Tibial nerve (tissue), 4 donors: ENCODE results near the gene EPHX1.

Experiments used
- CTCF ChIP-seq, 5 experiments: fragments of 200-600 bp in 3 of 5; fragments of 450-650 bp in 2 of 5; sonication (generic) in 3 of 5; IDR thresholded peaks; one replicate each; pipeline ENCODE4 v1.5.1; 2016 to 2019; ENCODE audit warnings: antibody characterized with exemption in 5 of 5, mild to moderate bottlenecking in 3 of 5, moderate library complexity in 2 of 5
- EP300 ChIP-seq, 2 donors: sonication (generic); formaldehyde crosslinking; IDR thresholded peaks; one replicate each; pipeline ENCODE4 v1.6.1; 2017; ENCODE audit warnings: antibody characterized with exemption in 2 of 2, mild to moderate bottlenecking in 1 of 2

GRCh38 chr1:225777583-225778336, 32.2 kb upstream of the EPHX1 start, which contains the start of gene SRP9:
- peak; percentile 89 to 96 (median 95) for TF ChIP-seq CTCF (IDR thresholded peaks at IDR 0.05)
- peak in 1 of 2 donors; percentile 97 for TF ChIP-seq EP300 (IDR thresholded peaks at IDR 0.05)
